Measurements from ENCODE around the gene KLRC1. TPM values are rescaled to one million over a fixed set of nuclear protein-coding genes. Genes with fewer than 3 reads are reported as not detected.

KLRC1 gene
- not detected in 5 replicates for total RNA-seq (2022; extraction: Qiagen RNA extraction)

DNA sequence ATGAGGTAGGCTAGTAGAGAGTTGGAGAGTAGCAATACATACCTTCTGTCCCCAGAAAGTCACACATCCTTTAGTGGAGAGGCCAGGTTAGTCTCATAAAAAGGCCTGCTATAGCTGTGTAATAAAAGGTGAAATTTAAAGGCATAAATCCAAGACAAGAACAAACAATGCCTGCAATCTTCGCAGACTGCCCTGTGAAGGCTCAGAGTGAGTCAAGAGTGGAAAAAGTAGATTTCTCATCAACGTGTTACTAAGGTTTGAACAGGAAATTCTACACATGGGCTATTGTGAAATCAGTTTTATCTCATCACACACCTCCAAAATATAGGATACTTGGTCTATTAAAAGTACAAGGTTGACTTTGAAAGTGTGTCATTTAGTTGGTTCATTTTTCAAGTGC lies at the start of gene KLRC1:
Gene KLRC1 (minus strand): TSS at position 222 of the 400 bp plus-strand sequence. CDS start 2,221 bp downstream, outside the sequence.

DNA sequence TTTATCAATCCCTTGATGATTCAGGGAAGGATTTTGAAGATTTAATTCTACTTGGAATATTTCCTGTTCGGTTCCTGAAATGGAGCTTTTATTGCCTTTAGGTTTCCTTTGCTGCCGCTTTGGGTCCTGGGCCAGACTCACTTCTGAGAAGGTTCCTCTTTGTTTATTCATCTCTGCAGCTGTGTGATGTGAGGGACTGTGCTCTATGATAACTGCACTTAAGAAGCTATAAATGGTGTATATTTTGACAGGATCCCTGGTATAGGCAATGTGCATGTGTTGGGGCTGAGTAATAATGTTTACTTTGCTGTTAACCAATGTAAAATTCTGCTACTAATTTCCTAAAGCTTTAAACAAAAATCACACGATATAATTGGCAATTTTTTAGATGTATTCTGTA lies 17.4 kb downstream of the KLRC1 start, which contains the start of gene KLRC2:
Gene KLRC2 (minus strand): TSS at position 195 of the 400 bp plus-strand sequence. CDS start 24 bp downstream, at position 171.

DNA sequence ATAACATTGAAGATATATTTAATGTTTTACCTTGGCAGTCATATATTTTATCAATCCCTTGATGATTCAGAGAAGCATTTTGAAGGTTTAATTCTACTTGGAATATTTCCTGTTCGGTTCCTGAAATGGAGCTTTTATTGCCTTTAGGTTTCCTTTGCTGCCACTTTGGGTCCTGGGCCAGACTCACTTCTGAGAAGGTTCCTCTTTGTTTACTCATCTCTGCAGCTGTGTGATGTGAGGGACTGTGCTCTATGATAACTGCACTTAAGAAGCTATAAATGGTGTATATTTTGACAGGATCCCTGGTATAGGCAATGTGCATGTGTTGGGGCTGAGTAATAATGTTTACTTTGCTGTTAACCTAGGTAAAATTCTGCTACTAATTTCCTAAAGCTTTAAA lies 32.8 kb downstream of the KLRC1 start, which contains the start of gene KLRC3:
Gene KLRC3 (minus strand): TSS at position 262 of the 400 bp plus-strand sequence. CDS start 45 bp downstream, at position 217.

DNA sequence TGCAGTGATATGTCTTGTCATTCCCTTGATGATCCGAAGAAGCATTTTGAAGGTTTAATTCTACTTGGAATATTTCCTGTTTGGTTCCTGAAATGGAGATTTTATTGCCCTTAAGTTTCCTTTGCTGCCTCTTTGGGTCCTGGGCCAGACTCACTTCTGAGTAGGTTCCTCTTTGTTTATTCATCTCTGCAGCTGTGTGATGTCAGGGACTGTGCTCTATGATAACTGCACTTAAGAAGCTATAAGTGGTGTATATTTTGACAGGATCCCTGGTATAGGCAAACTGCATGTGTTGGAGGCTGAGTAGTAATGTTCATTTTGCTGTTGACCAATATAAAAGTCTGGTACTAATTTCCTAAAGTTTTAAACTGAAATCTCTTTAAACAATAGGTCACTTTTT lies 43.8 kb downstream of the KLRC1 start, which contains the start of gene KLRC4:
Gene KLRC4 (minus strand): TSS at position 366 of the 400 bp plus-strand sequence. CDS start 182 bp downstream, at position 184.

Other genes with a start within 250 kb of the KLRC1 start
- 34.2 to 43.8 TPM (median 39.9 TPM) in 5 replicates for gene GABARAPL1, start 240.5 kb downstream of the KLRC1 start, total RNA-seq (2022; extraction: Qiagen RNA extraction)
- gene KLRD1, start 145.5 kb downstream of the KLRC1 start, total RNA-seq (2022; extraction: Qiagen RNA extraction) = not detected in 5 replicates
- 0.07 TPM in 1 of 5 replicates, not detected in the others for gene KLRK1, start 63.3 kb downstream of the KLRC1 start, total RNA-seq (2022; extraction: Qiagen RNA extraction)
- not detected in 5 replicates for gene KLRC4, start 43.6 kb downstream of the KLRC1 start, total RNA-seq (2022; extraction: Qiagen RNA extraction)
- gene KLRC3, start 32.8 kb downstream of the KLRC1 start, total RNA-seq (2022; extraction: Qiagen RNA extraction) = 0.18 to 0.53 TPM (median 0.24 TPM) in 4 of 5 replicates, not detected in the other
- gene KLRC2, start 17.4 kb downstream of the KLRC1 start, total RNA-seq (2022; extraction: Qiagen RNA extraction) = 1.5 to 2.3 TPM (median 1.9 TPM) in 5 replicates
- gene EIF2S3B, start 52.5 kb upstream of the KLRC1 start, total RNA-seq (2022; extraction: Qiagen RNA extraction) = 0.52 to 0.93 TPM (median 0.74 TPM) in 5 replicates
- 42.7 to 63.5 TPM (median 50.5 TPM) in 5 replicates for gene MAGOHB, start 160.2 kb upstream of the KLRC1 start, total RNA-seq (2022; extraction: Qiagen RNA extraction)
- 0.07 to 0.30 TPM (median 0.17 TPM) in 5 replicates for gene STYK1, start 220.7 kb upstream of the KLRC1 start, total RNA-seq (2022; extraction: Qiagen RNA extraction)